T-helper 1 cell treated with Interleukin-12 subunit alpha and Interleukin-12 subunit beta and Interleukin-4 antibody, amounts not matched to agents 30 ng/mL and 1 ng/mL, for 36 hours (primary cell): ENCODE results near the gene STK17A. TPM values are rescaled to one million over a fixed set of nuclear protein-coding genes. Genes with fewer than 3 reads are reported as not detected.
"Not testable (repeated sequence)": the region's sequence is repeated elsewhere in the genome, so short reads cannot be mapped to it uniquely, and the experiment has no call there.

Experiments used
- intact Hi-C: fragments of 100-400 bp; cut with micrococcal nuclease; formaldehyde crosslinking; loops from one replicate; pipeline ENCODE4 v1.15.1; 2024
- total RNA-seq: library from RNA; stranded (reverse); gene quantifications from 2 replicates; pipeline ENCODE4 v1.2.3, GENCODE V29; 2022

Gene STK17A
- total RNA-seq, 1 donor from 2014 or later, result 89.1 TPM

- intact Hi-C loops, result no loop called here
Observed at GRCh38 chr7:43592326-43592725, 9.4 kb downstream of the STK17A start.

- intact Hi-C loops, result no loop called here
Observed at GRCh38 chr7:43593010-43593409, 10.1 kb downstream of the STK17A start.

- intact Hi-C loops, result no loop called here
Observed at GRCh38 chr7:43594020-43594419, 11.1 kb downstream of the STK17A start.

- intact Hi-C loops, result not testable (repeated sequence)
Observed at GRCh38 chr7:43596426-43596825, 13.5 kb downstream of the STK17A start.

- intact Hi-C loops, result no loop called here
Observed at GRCh38 chr7:43600056-43600455, 17.1 kb downstream of the STK17A start.

GRCh38 chr7:43602256-43602655 is 19.3 kb downstream of the STK17A start:
- intact Hi-C loops, result no loop called here

GRCh38 chr7:43604251-43604650 is 21.3 kb downstream of the STK17A start:
- intact Hi-C loops, result loop anchor here (1.0 kb wide), 1 partner anchor 9 kb away; no protein-coding TSS in a partner anchor

GRCh38 chr7:43609097-43609496 is 26.2 kb downstream of the STK17A start:
- intact Hi-C loops, result no loop called here

- intact Hi-C loops, result loop anchor here (1.0 to 2.0 kb wide), 3 partner anchors 17 to 36 kb away; no protein-coding TSS in a partner anchor
Observed at GRCh38 chr7:43612128-43612527, 29.2 kb downstream of the STK17A start.

GRCh38 chr7:43612599-43613589 is 30.0 kb downstream of the STK17A start:
- intact Hi-C loops, result loop anchor here (1.0 to 2.0 kb wide), 5 partner anchors 9 to 35 kb away; no protein-coding TSS in a partner anchor

- intact Hi-C loops, result no loop called here
Observed at GRCh38 chr7:43615558-43616145, 32.7 kb downstream of the STK17A start.

- intact Hi-C loops, result no loop called here
Observed at GRCh38 chr7:43616977-43617376, 34.1 kb downstream of the STK17A start.

GRCh38 chr7:43618073-43618472 is 35.2 kb downstream of the STK17A start:
- intact Hi-C loops, result no loop called here

GRCh38 chr7:43619213-43620012 is 36.5 kb downstream of the STK17A start:
- intact Hi-C loops, result no loop called here

- intact Hi-C loops, result loop anchor here (1.0 to 2.0 kb wide), 3 partner anchors 8 to 79 kb away; no protein-coding TSS in a partner anchor
Observed at GRCh38 chr7:43621729-43622448, 39.0 kb downstream of the STK17A start.

GRCh38 chr7:43624156-43624555 is 41.2 kb downstream of the STK17A start:
- intact Hi-C loops, result no loop called here

GRCh38 chr7:43625453-43625852 is 42.5 kb downstream of the STK17A start:
- intact Hi-C loops, result loop anchor here (1.0 kb wide), 2 partner anchors 24 to 38 kb away; no protein-coding TSS in a partner anchor

GRCh38 chr7:43625980-43626379 is 43.1 kb downstream of the STK17A start:
- intact Hi-C loops, result loop anchor here (1.0 kb wide), 2 partner anchors 23 to 39 kb away; no protein-coding TSS in a partner anchor

GRCh38 chr7:43626695-43627094 is 43.8 kb downstream of the STK17A start:
- intact Hi-C loops, result no loop called here

GRCh38 chr7:43627798-43628197 is 44.9 kb downstream of the STK17A start:
- intact Hi-C loops, result loop anchor here (2.0 kb wide), 1 partner anchor 15 kb away; no protein-coding TSS in a partner anchor
